ENCODE data around the gene CBFB.

DNA sequence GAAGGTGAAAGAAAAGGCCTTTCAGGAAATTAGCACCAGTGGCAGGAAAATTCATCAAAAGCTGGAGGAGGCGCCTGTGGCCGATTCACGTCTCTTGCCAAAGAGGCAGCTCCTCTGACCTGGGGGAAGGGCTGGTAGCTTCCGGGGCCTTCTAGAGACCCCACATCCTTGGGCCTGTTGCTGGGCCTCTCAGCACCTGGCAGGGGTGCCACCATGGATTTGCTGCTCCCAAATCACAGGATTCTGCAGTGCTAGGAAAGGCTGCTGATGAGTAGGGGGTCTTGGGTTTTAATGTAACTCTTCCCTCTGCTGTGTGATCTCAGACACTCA, 11.6 kb upstream of the CBFB start:
- no peak for TF ChIP-seq NR4A1 (CRISPR knock-in tag; IDR thresholded peaks at IDR 0.05)
- TF ChIP-seq NR4A1 (tag; IDR thresholded peaks at IDR 0.05) = no peak
- TF ChIP-seq MTA3 (IDR thresholded peaks at IDR 0.05; ENCODE audit: borderline replicate concordance) = no peak
- no peak for TF ChIP-seq XRCC4 (IDR thresholded peaks at IDR 0.05; ENCODE audit: extremely low read depth, insufficient read depth, insufficient read length)
- TF ChIP-seq RBM22 (IDR thresholded peaks at IDR 0.05; ENCODE audit: low read depth, low read length, poor library complexity, severe bottlenecking) = no peak
- TF ChIP-seq SIX5 (IDR thresholded peaks at IDR 0.05; ENCODE audit: borderline replicate concordance in 1 of 2, insufficient read depth in 1 of 2, low read depth in 1 of 2, low read length in 2 of 2) = no peak
- TF ChIP-seq USF1 (CRISPR knock-in tag; IDR thresholded peaks at IDR 0.05) = no peak
- TF ChIP-seq HMG20A (CRISPR knock-in tag; conservative IDR thresholded peaks at IDR 0.05) = no peak
- no peak for TF ChIP-seq ZNF280B (CRISPR knock-in tag; IDR thresholded peaks at IDR 0.05)
- no peak for TF ChIP-seq ZFPM2 (CRISPR knock-in tag; IDR thresholded peaks at IDR 0.05)
- TF ChIP-seq ZSCAN32 (CRISPR knock-in tag; IDR thresholded peaks at IDR 0.05) = no peak
- no peak for TF ChIP-seq ZNF583 (CRISPR knock-in tag; IDR thresholded peaks at IDR 0.05)
